Keratinocyte (primary cell): Measurements from ENCODE around the gene DMAC2L.
"Not testable (repeated sequence)": the region's sequence is repeated elsewhere in the genome, so short reads cannot be mapped to it uniquely, and the experiment has no call there.

Source experiments
- CTCF ChIP-seq, 3 experiments: IDR thresholded peaks in 1 of 3; conservative IDR thresholded peaks in 1 of 3; optimal IDR thresholded peaks in 1 of 3; 2 replicates in 2 of 3; 3 replicates in 1 of 3; pipeline versions ENCODE3 to v1.5.1; 2011; ENCODE audit warnings: low read length in 3 of 3, mild to moderate bottlenecking in 3 of 3, moderate library complexity in 2 of 3, control low read depth in 1 of 3, inconsistent platforms in 1 of 3; ENCODE audit not compliant: insufficient read depth in 2 of 3; ENCODE audit errors: extremely low read depth in 1 of 3
- EZH2 ChIP-seq: IDR thresholded peaks from one replicate; pipeline ENCODE4 v1.6.1; 2012; ENCODE audit warnings: inconsistent platforms, mild to moderate bottlenecking, low read length, moderate library complexity

GRCh38 chr14:50356283-50356682 is 44.2 kb downstream of the DMAC2L start:
- not testable (repeated sequence) for TF ChIP-seq CTCF (optimal IDR thresholded peaks at IDR 0.05 in 1 of 3, IDR thresholded peaks at IDR 0.05 in 1 of 3, conservative IDR thresholded peaks at IDR 0.05 in 1 of 3; ENCODE audit: extremely low read depth in 1 of 3, insufficient read depth in 2 of 3, low read length in 3 of 3); EZH2
